Measurements from ENCODE around the gene MKRN2OS.

The MKRN2OS gene

DNA sequence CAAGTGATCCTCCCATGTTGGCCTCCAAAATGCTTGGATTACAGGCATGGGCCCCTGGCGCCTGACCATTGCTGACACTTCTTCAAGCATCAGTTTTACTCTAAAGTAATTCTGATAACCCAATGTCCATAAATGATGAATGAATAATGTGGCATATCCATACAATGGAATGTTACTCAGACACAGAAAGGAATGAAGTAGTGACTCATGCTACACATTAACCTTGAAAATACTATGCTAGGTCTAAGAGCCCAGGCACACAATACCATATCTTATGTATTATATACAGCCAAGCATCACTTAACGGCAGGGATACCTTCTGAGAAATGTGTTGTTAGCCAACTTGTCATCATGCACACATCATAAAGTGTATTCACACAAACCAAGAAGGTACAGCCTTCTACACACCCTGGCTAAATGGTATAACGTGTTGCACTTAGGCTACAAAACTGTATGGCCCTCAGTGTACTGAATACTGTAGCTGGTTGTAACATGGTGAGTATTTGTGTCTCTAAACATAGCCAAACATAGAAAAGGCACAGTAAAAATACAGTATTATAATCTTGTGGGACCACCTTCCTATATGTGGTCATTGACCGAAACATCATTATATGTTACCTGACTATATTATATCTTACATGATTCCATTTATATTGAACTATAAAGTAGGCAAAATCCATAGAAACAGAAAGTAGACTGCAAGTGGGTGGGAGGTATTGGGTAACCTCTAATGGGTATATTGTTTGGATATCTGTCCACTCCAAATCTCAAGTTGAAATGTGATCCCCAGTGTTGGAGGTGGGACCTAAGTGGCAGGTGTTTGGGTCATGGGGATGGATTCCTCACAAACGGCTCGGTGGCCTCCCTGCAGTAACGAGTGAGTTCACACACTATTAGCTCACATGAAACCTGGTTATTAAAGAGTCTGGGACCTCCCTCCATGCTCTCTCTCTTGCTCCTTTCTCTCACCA lies 43.0 kb upstream of the MKRN2OS start:
- Mint-ChIP-seq H3K9me3 (no peaks in the 10 kb centered on the region), H3K36me3 (ENCODE audit: low read depth) (peaks cover 81% of the 10 kb centered on the region), H3K27me3 (ENCODE audit: low read depth) (no peaks in the 10 kb centered on the region), H3K27ac (no peak overlapping the region), H3K4me3 (no peak overlapping the region), H3K4me1 (no peaks in the 10 kb centered on the region)
- no peak for TF ChIP-seq CTCF (IDR thresholded peaks at IDR 0.05; ENCODE audit: unreplicated experiment in 3 of 3)

GRCh38 chr3:12586403-12586802 lies 41.1 kb upstream of the MKRN2OS start:
- Mint-ChIP-seq H3K27me3 (ENCODE audit: low read depth) (no peaks in the 10 kb centered on the region), H3K4me1 (no peaks in the 10 kb centered on the region), H3K4me3 (no peak overlapping the region), H3K9me3 (no peaks in the 10 kb centered on the region), H3K27ac (no peak overlapping the region), H3K36me3 (ENCODE audit: low read depth) (peaks cover 76% of the 10 kb centered on the region)
- no peak for TF ChIP-seq CTCF (IDR thresholded peaks at IDR 0.05; ENCODE audit: unreplicated experiment in 3 of 3)

DNA sequence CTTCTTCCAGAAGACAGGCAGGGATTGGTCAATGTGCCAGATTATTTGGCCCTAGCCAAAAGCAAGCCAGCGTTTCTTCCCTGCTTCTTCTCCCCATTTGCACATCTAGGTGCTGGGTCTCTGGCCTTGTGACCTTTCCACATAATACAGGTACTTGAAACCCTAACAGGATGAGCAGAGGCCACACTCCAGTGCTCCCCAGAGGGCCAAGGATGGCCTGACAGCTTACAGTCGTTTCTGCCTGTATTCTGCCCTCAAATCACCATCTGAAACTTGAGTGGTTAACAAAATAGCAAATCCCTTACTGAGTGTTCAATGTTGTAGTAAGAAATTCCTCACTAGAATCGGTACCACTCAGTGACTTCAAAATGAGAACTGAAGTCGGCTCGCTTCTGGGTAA lies 40.7 kb upstream of the MKRN2OS start:
- peaks cover 74% of the 10 kb centered on the region for H3K36me3 Mint-ChIP-seq (ENCODE audit: low read depth)
- H3K9me3 Mint-ChIP-seq: no peaks in the 10 kb centered on the region
- H3K4me3 Mint-ChIP-seq: no peak overlapping the region
- H3K4me1 Mint-ChIP-seq: no peaks in the 10 kb centered on the region
- H3K27ac Mint-ChIP-seq: peak overlapping the region in 1 of 3 experiments; percentile 45
- TF ChIP-seq CTCF (IDR thresholded peaks at IDR 0.05; ENCODE audit: unreplicated experiment in 3 of 3): no peak
- no peaks in the 10 kb centered on the region for H3K27me3 Mint-ChIP-seq (ENCODE audit: low read depth)

DNA sequence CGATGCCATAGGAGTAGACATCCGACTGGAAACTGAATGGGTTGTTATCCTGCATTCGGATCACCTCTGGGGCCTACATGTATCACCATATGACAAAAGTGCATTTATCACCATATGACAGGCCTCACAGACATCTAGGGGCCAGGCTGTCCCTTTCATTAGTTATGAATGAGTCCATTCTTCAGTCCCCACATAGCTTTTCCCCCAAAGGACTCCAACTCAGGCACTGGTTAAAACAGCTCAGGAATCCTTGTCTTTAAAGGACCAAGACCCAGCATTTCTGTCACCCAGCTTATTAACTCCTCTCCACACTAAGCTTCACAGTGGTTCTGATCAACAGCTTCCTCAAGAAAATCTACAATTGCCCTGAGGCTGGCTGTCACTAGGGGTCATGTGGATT lies 39.9 kb upstream of the MKRN2OS start:
- Mint-ChIP-seq H3K4me1 (no peaks in the 10 kb centered on the region), H3K9me3 (no peaks in the 10 kb centered on the region), H3K27me3 (ENCODE audit: low read depth) (no peaks in the 10 kb centered on the region), H3K4me3 (no peak overlapping the region), H3K36me3 (ENCODE audit: low read depth) (peaks cover 71% of the 10 kb centered on the region), H3K27ac (peak overlapping the region in 1 of 3 experiments; percentile 44)
- no peak for TF ChIP-seq CTCF (IDR thresholded peaks at IDR 0.05; ENCODE audit: unreplicated experiment in 3 of 3)

DNA sequence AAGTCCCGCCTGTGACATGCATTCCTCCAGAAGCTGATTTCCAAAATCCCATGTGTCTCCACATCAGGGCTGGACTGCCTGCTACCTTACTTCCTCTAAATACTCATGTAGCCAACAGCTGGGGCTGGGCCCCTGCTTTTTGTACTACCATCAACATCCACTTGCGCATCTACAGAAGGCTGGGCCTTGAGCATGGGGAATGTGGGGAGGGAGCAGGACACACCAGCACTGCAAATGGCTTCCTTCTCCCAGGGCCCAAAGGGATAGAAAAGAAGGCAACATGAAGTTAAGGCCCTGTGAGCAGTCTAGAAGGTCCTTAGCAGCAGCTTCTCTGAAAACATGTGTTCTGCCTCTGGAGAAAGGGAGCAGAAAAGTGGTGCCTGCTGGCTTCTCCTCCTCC lies 38.8 kb upstream of the MKRN2OS start:
- no peak for TF ChIP-seq CTCF (IDR thresholded peaks at IDR 0.05; ENCODE audit: unreplicated experiment in 3 of 3)

DNA sequence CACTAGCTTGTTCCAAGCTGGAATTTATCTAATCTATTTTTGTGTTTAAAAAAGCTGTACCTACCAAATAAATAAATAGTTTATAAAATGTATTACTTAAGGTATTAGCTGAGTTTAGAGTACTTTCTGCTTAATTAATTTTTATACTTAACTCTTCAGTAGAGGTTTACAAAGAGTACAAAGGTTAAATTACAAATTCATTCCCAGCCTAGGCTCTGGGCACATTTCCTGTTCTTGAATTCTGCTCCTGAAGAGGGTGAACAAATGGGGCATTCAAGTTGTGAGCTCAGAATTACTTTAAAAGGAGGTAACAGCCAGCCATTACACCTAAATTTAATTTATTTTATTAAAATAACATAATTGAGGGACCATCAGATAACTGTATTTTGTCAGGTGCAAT lies 38.0 kb upstream of the MKRN2OS start:
- TF ChIP-seq CTCF (IDR thresholded peaks at IDR 0.05; ENCODE audit: unreplicated experiment in 3 of 3): no peak
- no peak overlapping the region for H3K27ac Mint-ChIP-seq
- no peaks in the 10 kb centered on the region for H3K27me3 Mint-ChIP-seq (ENCODE audit: low read depth)
- H3K4me3 Mint-ChIP-seq: no peak overlapping the region
- peaks cover 75% of the 10 kb centered on the region for H3K36me3 Mint-ChIP-seq (ENCODE audit: low read depth)
- H3K9me3 Mint-ChIP-seq: no peaks in the 10 kb centered on the region
- no peaks in the 10 kb centered on the region for H3K4me1 Mint-ChIP-seq

More for the DNA sequence above, 38.8 kb upstream of the MKRN2OS start:
- H3K36me3 Mint-ChIP-seq (ENCODE audit: low read depth): peaks cover 76% of the 10 kb centered on the region
- no peaks in the 10 kb centered on the region for H3K9me3 Mint-ChIP-seq
- no peaks in the 10 kb centered on the region for H3K27me3 Mint-ChIP-seq (ENCODE audit: low read depth)
- H3K27ac Mint-ChIP-seq: peak overlapping the region in 1 of 3 experiments; percentile 63
- H3K4me1 Mint-ChIP-seq: no peaks in the 10 kb centered on the region
- no peak overlapping the region for H3K4me3 Mint-ChIP-seq

All from nephron (organoid).